HFF-Myc (cell line): Measurements from ENCODE around the gene CCDC134.

Experiments
- DNase-seq: peaks from one replicate; pipeline ENCODE4 v3.0.0-alpha.2; 2011; ENCODE audit warnings: low read depth; ENCODE audit errors: extremely low read depth
- H3K4me3 ChIP-seq: replicated peaks from 2 replicates; pipeline ENCODE4 v1.5.1; 2011; ENCODE audit warnings: low read depth, mild to moderate bottlenecking, control low read depth, low read length
- CTCF ChIP-seq: IDR thresholded peaks from 2 replicates; pipeline ENCODE4 v1.5.1; 2012; ENCODE audit warnings: mild to moderate bottlenecking, low read depth, low read length, control low read depth; ENCODE audit errors: missing control alignments

CCDC134 gene

GRCh38 chr22:41841085-41841712 is 40.7 kb downstream of the CCDC134 start:
- no peak for DNase-seq
- H3K4me3 ChIP-seq = no peak overlapping the region
- TF ChIP-seq CTCF = no peak

- DNase-seq = no peak
- H3K4me3 ChIP-seq = no peak overlapping the region
- TF ChIP-seq CTCF = no peak
Measured at GRCh38 chr22:41842996-41843970, 42.8 kb downstream of the CCDC134 start.

GRCh38 chr22:41844036-41844435 is 43.6 kb downstream of the CCDC134 start:
- H3K4me3 ChIP-seq = no peak overlapping the region
- no peak for TF ChIP-seq CTCF
- DNase-seq = no peak

- no peak for TF ChIP-seq CTCF
- DNase-seq = no peak
- no peak overlapping the region for H3K4me3 ChIP-seq
Measured at GRCh38 chr22:41844513-41844912, 44.0 kb downstream of the CCDC134 start.

GRCh38 chr22:41845380-41846267 is 45.1 kb downstream of the CCDC134 start:
- no peak for DNase-seq
- TF ChIP-seq CTCF = no peak
- no peak overlapping the region for H3K4me3 ChIP-seq

GRCh38 chr22:41846268-41846987 is 45.9 kb downstream of the CCDC134 start:
- TF ChIP-seq CTCF = no peak
- H3K4me3 ChIP-seq = no peak overlapping the region
- DNase-seq = no peak
